GM21717 (cell line): ENCODE measurements around the gene LEMD1.
"Not testable (repeated sequence)": the region's sequence is repeated elsewhere in the genome, so short reads cannot be mapped to it uniquely, and the experiment has no call there.

Source experiments
- ATAC-seq: cut with Tn5 transposase; IDR thresholded peaks from one replicate; pipeline ENCODE4 v1.9.1; 2021; ENCODE audit warnings: mild to moderate bottlenecking, moderate library complexity; ENCODE audit not compliant: unreplicated experiment

The LEMD1 gene

DNA sequence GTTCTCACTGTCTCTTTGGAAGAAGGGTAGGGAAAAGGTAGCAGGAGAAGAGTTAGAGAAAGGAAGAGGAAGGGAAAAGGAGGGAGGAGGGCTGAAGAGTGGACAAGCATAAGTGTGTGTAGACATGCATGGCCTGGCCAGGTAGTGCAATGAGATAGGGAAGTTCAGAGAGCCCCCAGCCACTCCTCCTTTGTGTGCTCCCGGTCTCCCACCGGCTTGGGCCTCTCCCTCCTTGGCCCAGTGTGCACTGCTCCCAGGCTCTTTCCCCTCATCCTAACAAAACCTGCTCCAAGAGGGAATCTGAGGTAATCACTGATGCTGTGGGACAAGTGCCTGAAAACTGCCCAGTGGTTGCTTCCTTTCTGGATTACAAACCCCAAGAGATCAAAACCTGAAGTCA lies 10.3 kb upstream of the LEMD1 start:
- no peak for ATAC-seq

DNA sequence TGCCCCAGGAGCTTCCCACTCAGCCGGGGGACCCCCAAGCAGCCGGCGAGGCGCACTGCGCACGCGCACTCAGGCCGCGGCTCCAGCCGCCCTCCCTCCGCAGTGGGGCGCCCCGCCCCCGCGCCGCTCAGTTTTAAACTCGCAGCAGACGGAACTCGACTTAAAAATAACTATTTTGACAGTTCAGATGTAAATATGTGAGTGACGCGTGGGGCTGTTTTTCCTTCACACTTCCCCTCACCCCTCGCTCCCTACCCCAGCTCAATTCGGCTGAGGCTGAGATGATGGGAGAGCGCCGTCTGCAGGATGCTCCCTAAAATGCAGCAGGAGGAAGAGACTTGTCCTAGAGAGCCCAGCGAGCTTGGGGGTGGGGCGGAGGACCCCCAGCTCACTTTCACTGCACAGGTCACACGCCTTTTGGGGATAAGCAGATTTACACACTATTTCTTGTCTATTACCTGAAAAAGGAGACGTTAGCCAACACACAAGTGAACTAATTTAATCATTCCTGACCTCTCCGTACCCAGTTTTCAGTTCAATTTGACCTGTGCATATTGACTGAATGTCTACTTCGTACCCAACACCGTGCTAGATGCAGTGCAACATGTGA lies 8.9 kb upstream of the LEMD1 start:
- ATAC-seq = no peak

- no peak for ATAC-seq
Measured at GRCh38 chr1:205429762-205430695, 8.2 kb upstream of the LEMD1 start.

DNA sequence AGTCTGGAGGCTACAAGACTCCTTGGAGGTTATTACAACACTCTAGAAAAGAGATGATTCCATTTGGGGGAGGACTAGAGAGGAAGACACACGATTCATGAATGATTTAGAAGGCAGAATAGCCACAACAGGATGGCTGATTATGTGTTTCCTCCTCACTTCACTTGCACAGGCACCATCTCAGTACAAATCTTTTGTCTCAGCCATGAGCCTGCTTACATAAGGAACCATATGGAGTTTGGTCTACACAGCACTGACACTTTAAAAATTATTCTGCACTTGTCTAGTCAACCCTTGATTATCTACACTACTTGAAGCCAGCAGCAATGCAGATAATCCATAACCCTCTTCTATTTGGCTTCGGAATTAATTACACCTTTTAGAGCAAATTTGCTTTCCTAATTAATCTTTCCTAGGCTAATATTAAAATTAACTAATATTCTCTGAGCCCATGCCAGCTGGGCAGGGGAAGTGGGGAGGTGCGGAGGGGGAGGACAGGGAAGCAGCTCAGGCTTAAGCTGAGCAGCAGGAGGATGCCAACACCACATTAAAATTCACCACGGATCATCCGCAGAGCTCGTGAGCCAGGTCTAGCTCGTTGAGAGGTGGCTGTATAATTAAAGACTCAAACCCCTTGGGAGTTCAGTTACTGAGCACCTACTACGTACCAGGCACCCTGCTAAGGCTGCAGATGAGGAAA lies 3.2 kb upstream of the LEMD1 start:
- ATAC-seq = no peak

- ATAC-seq = no peak
Measured at GRCh38 chr1:205423814-205424399, 2.1 kb upstream of the LEMD1 start.

DNA sequence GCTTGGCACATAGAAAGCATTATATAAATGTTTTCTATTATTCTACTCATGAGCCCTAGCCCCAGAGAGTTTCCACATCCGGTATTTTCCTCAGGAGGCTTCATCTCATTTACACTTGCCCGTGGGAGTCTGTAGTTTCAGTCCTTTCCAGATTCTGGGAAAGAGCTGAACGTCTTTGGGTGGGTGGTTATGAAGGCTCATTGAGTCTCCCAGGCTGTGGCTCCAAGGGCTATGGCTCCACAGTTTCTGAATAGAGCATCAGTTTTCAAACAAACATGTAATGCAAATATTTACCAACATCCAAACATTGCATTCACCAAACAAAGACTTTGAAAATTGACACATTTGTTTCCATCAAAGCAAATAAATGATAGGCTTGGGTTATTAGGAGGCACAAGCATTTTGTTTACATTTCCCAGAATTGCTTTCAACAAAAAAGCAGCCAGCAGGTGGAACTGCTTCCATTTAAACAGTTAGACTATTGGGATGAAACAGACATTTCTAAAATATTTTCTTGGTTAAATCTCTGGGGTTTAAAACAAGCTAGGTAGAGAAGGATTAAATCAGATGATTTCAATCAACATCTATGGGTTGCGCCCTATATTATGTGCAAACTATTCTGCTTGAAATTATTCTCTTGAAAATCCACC lies 1.3 kb upstream of the LEMD1 start:
- no peak for ATAC-seq

DNA sequence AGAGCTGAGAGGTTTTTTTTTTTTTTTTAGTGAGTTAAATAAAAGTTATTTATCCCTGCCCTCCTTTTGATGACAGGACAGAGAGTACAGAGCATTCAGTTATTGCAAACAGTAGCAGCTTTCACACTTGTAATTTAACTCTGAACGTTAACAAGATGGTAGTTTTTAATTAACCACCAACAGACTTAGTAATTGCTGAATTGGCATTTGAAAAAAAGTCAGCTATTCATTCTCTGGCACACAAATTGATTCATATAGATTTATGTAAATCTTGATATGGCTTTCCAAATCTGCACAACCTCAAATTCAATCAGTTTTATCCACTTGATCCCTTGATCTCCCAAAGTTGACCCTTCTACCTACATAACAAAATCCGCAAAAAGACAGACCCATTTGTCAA lies 918 bp downstream of the LEMD1 start:
- no peak for ATAC-seq

- ATAC-seq = no peak
Measured at GRCh38 chr1:205417870-205418635, 3.8 kb downstream of the LEMD1 start.

DNA sequence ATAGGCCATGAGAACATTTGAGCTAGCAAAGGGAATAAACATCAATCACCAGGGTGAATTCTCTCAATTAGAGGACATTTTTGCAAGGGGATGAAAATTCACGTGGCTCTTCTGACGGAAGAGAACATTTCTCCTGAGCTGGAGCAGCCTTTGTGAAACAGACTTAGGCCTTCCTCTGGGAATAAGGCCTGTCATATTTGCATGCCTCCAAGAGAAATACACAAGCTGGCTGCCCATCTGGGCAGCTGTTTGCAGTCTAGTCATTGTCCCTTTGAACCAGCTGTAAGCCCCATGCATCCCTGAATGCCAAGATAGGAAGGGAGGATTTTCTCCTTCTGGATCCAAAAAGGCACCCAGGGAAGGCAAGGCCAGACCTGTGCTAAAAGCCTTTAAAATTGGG lies 5.5 kb downstream of the LEMD1 start:
- ATAC-seq = no peak

GRCh38 chr1:205410581-205411298 lies 11.1 kb downstream of the LEMD1 start:
- ATAC-seq = no peak

- no peak for ATAC-seq
Measured at GRCh38 chr1:205407970-205408369, 13.9 kb downstream of the LEMD1 start.

DNA sequence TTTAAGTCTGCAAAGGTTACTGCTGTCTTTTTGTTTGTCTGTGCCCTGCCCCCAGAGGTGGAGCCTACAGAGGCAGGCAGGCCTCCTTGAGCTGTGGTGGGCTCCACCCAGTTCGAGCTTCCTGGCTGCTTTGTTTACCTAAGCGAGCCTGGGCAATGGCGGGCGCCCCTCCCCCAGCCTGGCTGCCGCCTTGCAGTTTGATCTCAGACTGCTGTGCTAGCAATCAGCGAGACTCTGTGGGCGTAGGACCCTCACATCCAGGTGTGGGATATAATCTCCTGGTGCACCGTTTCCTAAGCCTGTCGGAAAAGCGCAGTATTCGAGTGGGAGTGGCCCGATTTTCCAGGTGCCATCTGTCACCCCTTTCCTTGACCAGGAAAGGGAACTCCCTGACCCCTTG lies 15.6 kb downstream of the LEMD1 start:
- ATAC-seq = not testable (repeated sequence)

DNA sequence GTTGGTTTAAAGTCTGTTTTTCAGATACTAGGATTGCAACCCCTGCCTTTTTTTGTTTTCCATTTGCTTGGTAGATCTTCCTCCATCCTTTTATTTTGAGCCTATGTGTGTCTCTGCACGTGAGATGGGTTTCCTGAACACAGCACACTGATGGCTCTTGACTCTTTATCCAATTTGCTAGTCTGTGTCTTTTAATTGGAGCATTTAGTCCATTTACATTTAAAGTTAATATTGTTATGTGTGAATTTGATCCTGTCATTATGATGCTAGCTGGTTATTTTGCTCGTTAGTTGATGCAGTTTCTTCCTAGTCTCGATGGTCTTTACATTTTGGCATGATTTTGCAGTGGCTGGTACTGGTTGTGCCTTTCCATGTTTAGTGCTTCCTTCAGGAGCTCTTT lies 17.4 kb downstream of the LEMD1 start:
- ATAC-seq = not testable (repeated sequence)

- ATAC-seq = no peak
Measured at GRCh38 chr1:205398586-205398985, 23.3 kb downstream of the LEMD1 start.

DNA sequence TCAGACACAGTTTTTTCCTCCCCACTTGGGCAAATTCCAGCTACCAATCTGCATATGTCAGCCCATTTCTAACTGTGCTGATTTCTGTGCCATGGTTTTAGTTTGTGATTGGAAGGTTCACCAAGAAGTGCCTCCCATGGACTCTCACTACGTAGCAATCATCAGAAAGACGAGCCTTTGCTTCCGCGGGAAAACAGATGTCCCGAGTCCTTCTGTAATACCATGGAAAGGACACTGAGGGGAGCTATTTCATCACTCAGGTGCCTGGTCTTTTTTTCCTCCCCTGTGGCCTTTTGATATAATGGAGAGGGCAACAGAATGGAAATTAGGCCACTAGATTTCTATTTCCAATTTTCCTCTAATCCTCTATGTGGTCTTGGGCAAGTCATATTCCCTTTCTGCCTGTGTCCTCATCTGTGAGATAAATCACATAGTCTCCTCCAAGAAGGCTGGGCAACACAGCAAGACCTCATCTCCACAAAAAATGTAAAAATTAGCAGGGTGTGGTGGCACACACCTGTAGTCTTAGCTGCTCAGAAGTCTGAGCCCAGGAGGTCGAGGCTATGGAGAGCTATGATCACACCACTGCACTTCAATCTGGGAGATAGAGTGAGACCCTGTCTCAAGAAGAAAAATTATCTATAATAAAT lies 24.8 kb downstream of the LEMD1 start:
- no peak for ATAC-seq

GRCh38 chr1:205395616-205396015 lies 26.2 kb downstream of the LEMD1 start:
- ATAC-seq = no peak

DNA sequence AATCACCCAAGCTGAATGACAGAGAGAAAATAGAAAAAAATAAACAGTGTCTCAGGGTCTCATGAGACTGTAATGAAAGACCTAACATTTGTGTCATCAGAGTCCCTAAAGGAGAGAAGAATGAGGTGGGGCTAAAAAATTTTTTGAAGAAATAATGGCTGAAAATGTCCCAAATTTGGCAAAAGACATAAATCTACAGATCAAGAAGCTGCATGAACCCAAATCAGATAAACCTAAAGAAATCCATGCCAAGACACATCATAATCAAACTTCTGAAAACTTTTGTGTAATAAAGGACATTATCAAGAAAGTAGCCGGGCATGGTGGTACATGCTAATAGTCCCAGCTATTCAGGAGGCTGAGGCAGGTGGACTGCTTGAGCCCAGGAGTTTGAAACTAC lies 29.2 kb downstream of the LEMD1 start:
- ATAC-seq = no peak

DNA sequence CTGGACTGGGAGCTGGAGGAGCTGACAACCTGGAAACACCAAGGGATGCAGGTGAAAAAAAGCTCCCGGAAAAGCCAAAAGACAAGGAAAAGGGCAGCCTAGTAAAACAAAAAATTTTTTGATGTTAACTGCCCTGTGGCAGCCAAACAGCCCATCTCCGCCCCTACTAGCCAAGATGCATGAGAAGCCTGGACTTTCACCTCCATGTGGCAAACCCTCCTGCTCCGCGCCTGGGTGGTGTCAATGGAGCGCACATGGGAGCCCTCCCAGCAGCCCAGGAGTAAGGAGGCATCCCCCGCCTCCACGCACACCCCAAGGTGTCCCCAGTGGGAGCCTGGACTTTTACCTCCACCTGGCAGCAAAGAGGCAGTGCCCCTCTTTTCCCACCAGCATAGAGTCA lies 30.5 kb downstream of the LEMD1 start:
- no peak for ATAC-seq

- no peak for ATAC-seq
Measured at GRCh38 chr1:205387845-205388244, 34.0 kb downstream of the LEMD1 start.
